ENCODE measurements around the gene AOAH.

The AOAH gene

GRCh38 chr7:36526863-36527548, 197.3 kb downstream of the AOAH start:
- H3K4me3 ChIP-seq (replicated peaks; ENCODE audit: insufficient read depth, low read length), result no peak overlapping the region
- no peaks in the 10 kb centered on the region for H3K27me3 ChIP-seq (ENCODE audit: insufficient read depth, poor library complexity, severe bottlenecking)
- no peak overlapping the region for H3K27ac ChIP-seq (replicated peaks)
- TF ChIP-seq SPI1 (IDR thresholded peaks at IDR 0.05; ENCODE audit: borderline replicate concordance, low read depth) (no peak), REST (IDR thresholded peaks at IDR 0.05; ENCODE audit: insufficient replicate concordance, low read depth) (no peak), POLR2AphosphoS5 (IDR thresholded peaks at IDR 0.05; ENCODE audit: low read depth) (no peak), GABPA (IDR thresholded peaks at IDR 0.05; ENCODE audit: low read depth) (no peak)
- TF ChIP-seq, protein P1, sequence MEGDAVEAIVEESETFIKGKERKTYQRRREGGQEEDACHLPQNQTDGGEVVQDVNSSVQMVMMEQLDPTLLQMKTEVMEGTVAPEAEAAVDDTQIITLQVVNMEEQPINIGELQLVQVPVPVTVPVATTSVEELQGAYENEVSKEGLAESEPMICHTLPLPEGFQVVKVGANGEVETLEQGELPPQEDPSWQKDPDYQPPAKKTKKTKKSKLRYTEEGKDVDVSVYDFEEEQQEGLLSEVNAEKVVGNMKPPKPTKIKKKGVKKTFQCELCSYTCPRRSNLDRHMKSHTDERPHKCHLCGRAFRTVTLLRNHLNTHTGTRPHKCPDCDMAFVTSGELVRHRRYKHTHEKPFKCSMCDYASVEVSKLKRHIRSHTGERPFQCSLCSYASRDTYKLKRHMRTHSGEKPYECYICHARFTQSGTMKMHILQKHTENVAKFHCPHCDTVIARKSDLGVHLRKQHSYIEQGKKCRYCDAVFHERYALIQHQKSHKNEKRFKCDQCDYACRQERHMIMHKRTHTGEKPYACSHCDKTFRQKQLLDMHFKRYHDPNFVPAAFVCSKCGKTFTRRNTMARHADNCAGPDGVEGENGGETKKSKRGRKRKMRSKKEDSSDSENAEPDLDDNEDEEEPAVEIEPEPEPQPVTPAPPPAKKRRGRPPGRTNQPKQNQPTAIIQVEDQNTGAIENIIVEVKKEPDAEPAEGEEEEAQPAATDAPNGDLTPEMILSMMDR (IDR thresholded peaks at IDR 0.05; ENCODE audit: insufficient read depth, low read length), result no peak
- no peak for DNase-seq (ENCODE audit: low read depth in 1 of 2, low spot score in 1 of 2)

- TF ChIP-seq SPI1 (IDR thresholded peaks at IDR 0.05; ENCODE audit: borderline replicate concordance, low read depth) (no peak), POLR2AphosphoS5 (IDR thresholded peaks at IDR 0.05; ENCODE audit: low read depth) (no peak), REST (IDR thresholded peaks at IDR 0.05; ENCODE audit: insufficient replicate concordance, low read depth) (no peak), GABPA (IDR thresholded peaks at IDR 0.05; ENCODE audit: low read depth) (no peak)
- TF ChIP-seq, protein P1 (IDR thresholded peaks at IDR 0.05; ENCODE audit: insufficient read depth, low read length), result no peak
- H3K4me3 ChIP-seq (replicated peaks; ENCODE audit: insufficient read depth, low read length), result no peak overlapping the region
- no peak overlapping the region for H3K27ac ChIP-seq (replicated peaks)
- H3K27me3 ChIP-seq (ENCODE audit: insufficient read depth, poor library complexity, severe bottlenecking), result no peaks in the 10 kb centered on the region
- DNase-seq (ENCODE audit: low read depth in 1 of 2, low spot score in 1 of 2), result no peak
Observed at GRCh38 chr7:36523371-36524101, 200.8 kb downstream of the AOAH start.

DNA sequence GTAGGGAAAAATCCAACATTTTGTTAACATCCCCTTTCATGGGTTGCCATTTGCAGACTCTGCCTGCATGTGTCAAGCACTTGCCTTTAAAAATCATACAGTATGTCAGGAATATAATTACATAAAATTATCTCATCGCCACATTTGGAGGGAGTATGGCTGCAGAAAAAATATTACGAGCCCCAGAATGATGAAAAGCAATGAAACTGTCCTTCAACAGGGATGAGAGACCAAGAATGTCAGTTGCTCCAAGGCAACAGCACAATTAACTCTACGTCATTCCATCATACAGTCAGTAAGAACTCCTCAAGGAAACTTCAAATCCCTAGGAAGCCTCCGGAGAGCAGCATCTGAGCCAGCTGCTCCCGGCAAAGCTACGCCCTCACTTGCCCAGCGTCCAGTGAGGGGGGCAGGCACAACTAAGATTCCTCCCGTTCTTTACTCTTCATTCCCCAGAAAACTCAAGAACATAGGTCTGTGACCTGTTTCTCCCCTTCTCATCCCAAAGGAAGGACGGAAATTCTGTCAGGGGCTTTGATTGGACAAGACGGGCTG, 201.8 kb downstream of the AOAH start:
- no peak overlapping the region for H3K27ac ChIP-seq (replicated peaks)
- TF ChIP-seq REST (IDR thresholded peaks at IDR 0.05; ENCODE audit: insufficient replicate concordance, low read depth) (no peak), GABPA (IDR thresholded peaks at IDR 0.05; ENCODE audit: low read depth) (no peak), SPI1 (IDR thresholded peaks at IDR 0.05; ENCODE audit: borderline replicate concordance, low read depth) (no peak), POLR2AphosphoS5 (IDR thresholded peaks at IDR 0.05; ENCODE audit: low read depth) (no peak)
- TF ChIP-seq, protein P1 (IDR thresholded peaks at IDR 0.05; ENCODE audit: insufficient read depth, low read length), result no peak
- no peak for DNase-seq (ENCODE audit: low read depth in 1 of 2, low spot score in 1 of 2)
- no peak overlapping the region for H3K4me3 ChIP-seq (replicated peaks; ENCODE audit: insufficient read depth, low read length)
- H3K27me3 ChIP-seq (ENCODE audit: insufficient read depth, poor library complexity, severe bottlenecking), result no peaks in the 10 kb centered on the region
